DOHH2 (cell line): ENCODE measurements around the gene MYBPC2.

Source experiments
- H3F3A ChIP-seq: fragments of 200-600 bp; sonication (generic), shearing (Covaris generic); 2 replicates; pipeline ENCODE4 v1.6.0; 2016; ENCODE audit warnings: antibody characterized with exemption, mild to moderate bottlenecking; ENCODE audit not compliant: control insufficient read depth, insufficient read depth
- H3K27ac ChIP-seq: fragments of 200-600 bp; sonication (generic); 2 replicates; pipeline ENCODE4 v1.5.1; 2014; ENCODE audit warnings: low read depth, mild to moderate bottlenecking, low read length, moderate library complexity
- H3K27me3 ChIP-seq: fragments of 200-600 bp; sonication (generic); 2 replicates; pipeline ENCODE4 v1.6.1; 2014; ENCODE audit warnings: mild to moderate bottlenecking, low read length, mixed read lengths; ENCODE audit not compliant: control insufficient read depth
- H3K36me3 ChIP-seq: fragments of 200-600 bp; sonication (generic); 2 replicates; pipeline ENCODE4 v1.6.1; 2014; ENCODE audit warnings: mild to moderate bottlenecking, low read length, moderate library complexity, mixed read lengths; ENCODE audit not compliant: control insufficient read depth
- H3K4me1 ChIP-seq: fragments of 200-600 bp; sonication (generic); 2 replicates; pipeline ENCODE4 v1.6.1; 2014; ENCODE audit warnings: mild to moderate bottlenecking, low read length, mixed read lengths; ENCODE audit not compliant: control insufficient read depth
- H3K4me2 ChIP-seq: fragments of 200-600 bp; sonication (generic); 2 replicates; pipeline ENCODE4 v1.6.0; 2014; ENCODE audit warnings: mild to moderate bottlenecking, low read length, moderate library complexity
- H3K4me3 ChIP-seq: fragments of 200-600 bp; sonication (generic); 2 replicates; pipeline ENCODE4 v1.5.1; 2014; ENCODE audit warnings: mild to moderate bottlenecking, low read length, mixed read lengths
- H3K79me2 ChIP-seq: fragments of 200-600 bp; sonication (generic); 2 replicates; pipeline ENCODE4 v1.6.1; 2014; ENCODE audit warnings: mild to moderate bottlenecking, low read length, mixed read lengths; ENCODE audit not compliant: control insufficient read depth
- H3K9me2 ChIP-seq: fragments of 200-600 bp; sonication (generic); replicated peaks from 2 replicates; pipeline ENCODE4 v1.6.1; 2014; ENCODE audit warnings: mild to moderate bottlenecking, low read length, mixed read lengths; ENCODE audit not compliant: control insufficient read depth
- H3K9me3 ChIP-seq: fragments of 200-600 bp; sonication (generic); 2 replicates; pipeline ENCODE4 v1.6.1; 2014; ENCODE audit warnings: antibody characterized with exemption, low read length, mixed read lengths; ENCODE audit not compliant: control insufficient read depth, insufficient read depth
- H4K20me1 ChIP-seq: fragments of 200-600 bp; sonication (generic); 2 replicates; pipeline ENCODE4 v1.6.0; 2014; ENCODE audit warnings: low read depth, mild to moderate bottlenecking, antibody characterized with exemption, low read length, moderate library complexity; ENCODE audit not compliant: control insufficient read depth, insufficient read depth
- EZH2phosphoT487 ChIP-seq: fragments of 200-600 bp; sonication (generic); IDR thresholded peaks from 2 replicates; pipeline ENCODE4 v1.6.1; 2017; ENCODE audit warnings: borderline replicate concordance, mild to moderate bottlenecking, antibody characterized with exemption, low read length, moderate library complexity, mixed read lengths
- TF ChIP-seq, protein P1 (sequence below): fragments of 200-600 bp; sonication (generic); IDR thresholded peaks from one replicate; pipeline ENCODE4 v1.5.1; 2014; ENCODE audit warnings: antibody characterized with exemption, mild to moderate bottlenecking, low read depth, low read length; ENCODE audit not compliant: poor library complexity, severe bottlenecking

The MYBPC2 gene

DNA sequence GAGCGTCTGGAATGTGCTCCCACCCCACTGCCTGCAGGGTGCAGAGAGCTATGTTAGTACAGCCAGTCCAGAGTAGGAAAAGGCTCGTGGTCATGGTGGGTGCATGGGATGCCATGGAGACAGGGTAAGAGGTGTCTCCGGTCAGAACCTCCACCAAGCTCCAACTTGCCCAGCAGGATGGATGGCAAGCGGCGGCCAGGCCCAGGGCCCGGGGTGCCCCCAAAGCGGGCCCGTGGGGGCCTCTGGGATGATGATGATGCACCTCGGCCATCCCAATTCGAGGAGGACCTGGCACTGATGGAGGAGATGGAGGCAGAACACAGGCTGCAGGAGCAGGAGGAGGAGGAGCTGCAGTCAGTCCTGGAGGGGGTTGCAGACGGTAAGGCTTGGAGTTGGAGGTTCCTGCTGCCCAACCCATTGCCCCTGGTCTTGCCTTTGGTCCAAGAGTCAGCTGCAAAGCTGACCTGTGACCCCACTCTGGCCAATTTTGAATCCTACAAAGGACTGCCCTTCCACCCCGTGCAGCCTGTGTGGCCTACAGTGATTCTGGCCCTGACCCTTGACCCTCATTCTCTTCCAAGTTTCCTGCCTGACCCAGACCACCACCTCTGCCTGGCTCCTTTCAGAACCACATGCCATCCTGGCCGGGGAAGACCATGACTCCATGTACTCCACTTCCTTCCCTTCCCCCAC is 33.9 kb upstream of the MYBPC2 start:
- H3K9me3 ChIP-seq: no peaks in the 10 kb centered on the region
- H3K4me2 ChIP-seq: no peak overlapping the region
- H3K79me2 ChIP-seq: peaks cover 60% of the 10 kb centered on the region
- H4K20me1 ChIP-seq: peaks cover 4% of the 10 kb centered on the region; the same call in 1 of the 2 replicates
- TF ChIP-seq, protein P1, sequence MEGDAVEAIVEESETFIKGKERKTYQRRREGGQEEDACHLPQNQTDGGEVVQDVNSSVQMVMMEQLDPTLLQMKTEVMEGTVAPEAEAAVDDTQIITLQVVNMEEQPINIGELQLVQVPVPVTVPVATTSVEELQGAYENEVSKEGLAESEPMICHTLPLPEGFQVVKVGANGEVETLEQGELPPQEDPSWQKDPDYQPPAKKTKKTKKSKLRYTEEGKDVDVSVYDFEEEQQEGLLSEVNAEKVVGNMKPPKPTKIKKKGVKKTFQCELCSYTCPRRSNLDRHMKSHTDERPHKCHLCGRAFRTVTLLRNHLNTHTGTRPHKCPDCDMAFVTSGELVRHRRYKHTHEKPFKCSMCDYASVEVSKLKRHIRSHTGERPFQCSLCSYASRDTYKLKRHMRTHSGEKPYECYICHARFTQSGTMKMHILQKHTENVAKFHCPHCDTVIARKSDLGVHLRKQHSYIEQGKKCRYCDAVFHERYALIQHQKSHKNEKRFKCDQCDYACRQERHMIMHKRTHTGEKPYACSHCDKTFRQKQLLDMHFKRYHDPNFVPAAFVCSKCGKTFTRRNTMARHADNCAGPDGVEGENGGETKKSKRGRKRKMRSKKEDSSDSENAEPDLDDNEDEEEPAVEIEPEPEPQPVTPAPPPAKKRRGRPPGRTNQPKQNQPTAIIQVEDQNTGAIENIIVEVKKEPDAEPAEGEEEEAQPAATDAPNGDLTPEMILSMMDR: no peak
- no peak for TF ChIP-seq EZH2phosphoT487
- no peak overlapping the region for H3K4me3 ChIP-seq
- no peaks in the 10 kb centered on the region for H3K27me3 ChIP-seq
- H3K36me3 ChIP-seq: peaks cover 55% of the 10 kb centered on the region
- H3K4me1 ChIP-seq: no peaks in the 10 kb centered on the region
- no peak overlapping the region for H3K27ac ChIP-seq
- H3F3A ChIP-seq: 0 out of 2 replicates have a peak, but pooled peaks cover 2% of the 10 kb centered on the region
- no peaks in the 10 kb centered on the region for H3K9me2 ChIP-seq

DNA sequence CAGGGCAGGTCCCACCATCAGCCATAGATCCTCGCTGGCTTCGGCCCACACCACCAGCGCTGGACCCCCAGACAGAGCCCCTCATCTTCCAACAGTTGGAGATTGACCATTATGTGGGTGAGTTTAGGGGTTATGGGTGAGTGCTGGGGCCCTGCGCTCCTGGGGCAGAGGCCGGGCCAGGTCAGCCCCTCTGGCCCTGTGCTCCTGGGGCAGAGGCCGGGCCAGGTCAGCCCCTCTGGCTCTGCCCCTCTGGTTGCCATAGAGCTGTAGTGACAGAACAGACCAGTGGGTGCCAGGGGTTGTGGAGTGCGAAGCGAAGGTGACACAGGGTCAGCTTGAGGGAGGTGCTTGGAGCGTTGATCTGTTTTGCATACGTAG is 33.3 kb upstream of the MYBPC2 start:
- H3K27ac ChIP-seq: no peak overlapping the region
- H3K36me3 ChIP-seq: peaks cover 53% of the 10 kb centered on the region
- H3K27me3 ChIP-seq: no peaks in the 10 kb centered on the region
- H3K4me1 ChIP-seq: no peaks in the 10 kb centered on the region
- no peak overlapping the region for H3K4me2 ChIP-seq
- TF ChIP-seq, protein P1: no peak
- TF ChIP-seq EZH2phosphoT487: no peak
- no peaks in the 10 kb centered on the region for H3K9me3 ChIP-seq
- H3F3A ChIP-seq: 0 out of 2 replicates have a peak, but pooled peaks cover 2% of the 10 kb centered on the region
- no peak overlapping the region for H3K4me3 ChIP-seq
- H3K9me2 ChIP-seq: no peaks in the 10 kb centered on the region
- peaks cover 55% of the 10 kb centered on the region for H3K79me2 ChIP-seq
- H4K20me1 ChIP-seq: peaks cover 4% of the 10 kb centered on the region; the same call in 1 of the 2 replicates

DNA sequence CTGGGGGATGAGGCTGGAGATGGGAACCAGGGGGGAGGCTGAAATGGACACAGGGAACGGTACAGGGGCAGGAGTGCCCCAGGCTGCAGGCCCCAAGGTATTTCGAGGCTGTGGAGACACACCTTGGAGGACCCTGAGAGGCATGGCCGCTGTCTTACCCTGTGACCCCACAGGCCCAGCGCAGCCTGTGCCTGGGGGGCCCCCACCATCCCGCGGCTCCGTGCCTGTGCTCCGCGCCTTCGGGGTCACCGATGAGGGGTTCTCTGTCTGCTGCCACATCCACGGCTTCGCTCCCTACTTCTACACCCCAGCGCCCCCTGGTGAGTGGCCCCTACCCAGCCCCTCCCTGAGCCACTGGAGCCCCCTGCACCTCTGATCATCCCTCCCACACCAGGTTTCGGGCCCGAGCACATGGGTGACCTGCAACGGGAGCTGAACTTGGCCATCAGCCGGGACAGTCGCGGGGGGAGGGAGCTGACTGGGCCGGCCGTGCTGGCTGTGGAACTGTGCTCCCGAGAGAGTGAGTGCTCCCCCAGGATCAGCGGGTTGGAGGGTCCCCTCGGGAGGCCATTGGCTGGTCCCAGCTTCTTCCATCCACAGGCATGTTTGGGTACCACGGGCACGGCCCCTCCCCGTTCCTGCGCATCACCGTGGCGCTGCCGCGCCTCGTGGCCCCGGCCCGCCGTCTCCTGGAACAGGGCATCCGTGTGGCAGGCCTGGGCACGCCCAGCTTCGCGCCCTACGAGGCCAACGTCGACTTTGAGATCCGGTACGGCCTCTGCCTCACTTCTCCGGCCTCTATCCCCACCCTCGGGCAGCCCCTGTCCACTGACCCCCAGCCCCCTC is 30.9 kb upstream of the MYBPC2 start:
- no peaks in the 10 kb centered on the region for H3K27me3 ChIP-seq
- H3K4me3 ChIP-seq: no peak overlapping the region
- TF ChIP-seq, protein P1: peak; percentile 46
- no peak for TF ChIP-seq EZH2phosphoT487
- no peak overlapping the region for H3K27ac ChIP-seq
- no peaks in the 10 kb centered on the region for H3K9me2 ChIP-seq
- H3K4me2 ChIP-seq: no peak overlapping the region
- H3K4me1 ChIP-seq: no peaks in the 10 kb centered on the region
- H3K79me2 ChIP-seq: peaks cover 33% of the 10 kb centered on the region
- peaks cover 4% of the 10 kb centered on the region; the same call in 1 of the 2 replicates for H4K20me1 ChIP-seq
- H3K36me3 ChIP-seq: peaks cover 72% of the 10 kb centered on the region
- H3K9me3 ChIP-seq: no peaks in the 10 kb centered on the region
- no peaks in the 10 kb centered on the region for H3F3A ChIP-seq
